HG03064 (cell line): ENCODE results near the gene LCAT.
"Not testable (repeated sequence)": the region's sequence is repeated elsewhere in the genome, so short reads cannot be mapped to it uniquely, and the experiment has no call there.

Experiments
- ATAC-seq: cut with Tn5 transposase; IDR thresholded peaks from one replicate; pipeline ENCODE4 v1.9.1; 2021; ENCODE audit warnings: low read depth; ENCODE audit not compliant: unreplicated experiment

Gene LCAT

GRCh38 chr16:67943619-67944504 lies at the start of gene LCAT:
Gene LCAT, minus strand, starts transcription at chr16:67944120. Its CDS starts 19 bp downstream, at chr16:67944101.
- no peak for ATAC-seq

- ATAC-seq, result no peak
Observed at GRCh38 chr16:67993207-67994039, 49.5 kb upstream of the LCAT start.

DNA sequence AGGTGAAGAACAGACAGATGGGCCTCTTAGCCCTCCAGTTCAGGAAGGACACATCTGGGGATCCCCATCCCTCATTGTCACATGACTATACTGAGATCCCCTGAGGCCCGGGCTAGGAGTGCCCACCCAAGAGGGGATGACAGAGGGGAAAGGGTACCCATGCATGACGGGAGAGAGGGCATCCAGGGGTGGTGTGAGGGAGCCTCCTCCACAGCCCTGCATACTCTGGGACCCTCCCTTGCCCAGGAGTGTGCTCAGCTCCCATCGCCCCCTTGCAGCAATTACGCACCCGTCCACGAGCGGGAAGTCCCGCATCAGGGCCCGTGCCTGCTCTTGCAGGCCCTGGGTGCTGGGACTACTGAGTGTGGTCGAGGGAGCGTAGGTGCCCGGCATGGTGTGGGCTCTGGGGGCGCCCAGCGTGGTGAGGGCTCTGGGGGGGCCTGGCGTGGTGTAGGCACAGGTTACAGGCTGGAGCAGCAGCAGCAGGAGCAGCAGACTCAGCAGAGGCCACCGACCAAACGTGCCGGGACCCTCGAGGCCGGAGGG lies 48.8 kb upstream of the LCAT start:
- no peak for ATAC-seq

DNA sequence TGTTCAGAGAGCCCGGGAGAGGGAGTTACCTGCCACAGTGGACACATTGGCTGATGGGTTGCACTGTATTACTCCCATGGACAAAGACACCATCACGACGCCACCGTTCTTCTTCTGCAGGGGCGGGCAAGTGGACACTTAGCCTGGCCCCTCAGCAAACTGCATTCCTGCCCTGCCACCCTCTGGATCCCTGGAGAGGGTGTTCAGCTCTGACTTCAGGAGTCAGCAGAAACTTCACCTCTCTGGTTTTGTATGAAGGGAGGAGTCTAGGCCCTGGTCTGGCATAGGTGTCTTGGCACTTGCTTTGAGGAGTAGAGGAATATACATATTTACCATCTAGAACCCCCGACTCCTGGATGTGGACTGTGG lies 46.1 kb upstream of the LCAT start:
- ATAC-seq, result no peak

DNA sequence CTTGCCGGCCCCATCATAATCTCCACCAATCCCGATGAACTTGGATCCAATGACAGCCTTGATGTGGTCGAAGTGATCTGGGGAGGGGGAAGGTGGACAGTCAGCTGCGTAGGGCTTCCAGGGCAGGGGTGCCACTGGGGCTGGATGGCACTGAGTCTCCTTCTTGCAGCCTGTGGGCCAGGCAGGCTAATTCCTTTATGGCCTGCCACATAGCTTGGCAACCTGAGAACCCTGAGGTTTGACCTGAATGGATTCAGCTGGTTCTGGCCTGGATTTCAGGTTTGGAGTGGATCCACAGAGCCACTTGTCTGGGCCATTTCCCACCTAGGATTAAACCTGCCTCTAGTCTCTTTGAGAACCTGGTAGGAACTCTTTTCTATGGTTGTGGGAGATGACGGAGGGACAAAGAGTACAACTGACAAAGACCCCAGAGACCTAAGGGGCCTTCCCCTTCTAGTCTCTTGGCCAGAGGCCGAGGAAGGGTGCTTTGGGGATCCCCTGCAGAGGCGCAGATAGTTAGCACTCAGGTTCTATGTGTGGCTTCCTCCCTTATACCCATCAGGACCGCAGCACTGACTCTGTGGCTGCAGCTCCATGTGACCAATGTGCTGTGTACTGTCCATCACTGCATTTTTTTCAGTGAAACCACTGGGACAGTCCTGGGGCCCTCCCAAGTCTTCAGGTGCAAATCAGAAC lies 45.5 kb upstream of the LCAT start:
- ATAC-seq, result no peak

GRCh38 chr16:67988675-67989074 lies 44.8 kb upstream of the LCAT start:
- no peak for ATAC-seq

DNA sequence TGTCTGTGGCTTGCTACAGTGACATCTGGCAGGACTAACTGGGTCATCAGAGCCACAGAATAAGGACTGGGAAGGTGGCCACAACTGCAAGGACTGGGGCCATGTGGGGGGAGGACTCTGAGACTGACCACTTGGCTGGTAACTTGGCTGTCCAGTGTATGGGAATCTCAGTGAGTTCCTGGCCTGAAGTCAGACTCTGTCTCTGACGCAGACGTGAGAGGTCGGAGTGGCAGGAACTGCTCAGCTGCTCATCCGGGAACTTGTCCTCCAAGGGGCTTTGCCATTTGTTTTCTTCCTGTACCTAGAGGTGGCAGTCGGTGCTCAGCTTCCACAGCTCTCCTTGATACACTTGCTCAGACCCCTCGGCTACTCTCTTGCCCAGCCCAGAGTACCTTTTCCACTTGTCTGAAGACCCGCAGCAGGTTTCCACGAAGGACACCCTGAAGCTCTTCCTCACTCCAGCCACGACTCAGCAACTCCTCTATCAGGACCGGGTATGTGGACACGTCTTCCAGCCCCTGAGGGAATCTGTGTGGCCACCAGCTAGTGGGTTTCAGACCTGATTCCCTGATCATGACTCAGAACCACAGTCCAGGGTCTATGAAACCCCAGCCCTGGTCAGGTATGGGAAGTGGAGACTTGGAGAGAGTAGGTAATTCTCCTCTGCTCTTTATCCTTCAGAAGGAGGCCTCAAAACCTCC lies 43.7 kb upstream of the LCAT start:
- no peak for ATAC-seq

DNA sequence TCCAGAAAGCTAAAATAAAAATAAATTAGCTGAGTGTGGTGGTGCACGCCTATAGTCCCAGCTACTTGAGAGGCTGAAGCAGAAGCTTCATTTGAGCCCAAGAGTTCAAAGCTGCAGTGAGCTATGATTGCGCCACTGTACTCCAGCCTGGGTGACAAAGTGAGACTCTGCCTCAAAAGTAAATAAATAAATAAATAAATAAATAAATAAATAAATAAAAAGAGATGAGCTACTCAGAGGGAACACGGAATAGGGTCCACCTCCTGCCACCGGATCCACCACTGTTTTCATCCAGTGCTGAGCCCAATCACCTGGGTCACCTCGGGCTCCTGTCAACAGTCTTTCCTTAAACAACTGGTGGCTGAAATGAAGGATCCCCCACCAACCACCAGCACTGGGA lies 43.0 kb upstream of the LCAT start:
- ATAC-seq, result no peak

GRCh38 chr16:67982011-67982696 lies 38.2 kb upstream of the LCAT start:
- no peak for ATAC-seq

DNA sequence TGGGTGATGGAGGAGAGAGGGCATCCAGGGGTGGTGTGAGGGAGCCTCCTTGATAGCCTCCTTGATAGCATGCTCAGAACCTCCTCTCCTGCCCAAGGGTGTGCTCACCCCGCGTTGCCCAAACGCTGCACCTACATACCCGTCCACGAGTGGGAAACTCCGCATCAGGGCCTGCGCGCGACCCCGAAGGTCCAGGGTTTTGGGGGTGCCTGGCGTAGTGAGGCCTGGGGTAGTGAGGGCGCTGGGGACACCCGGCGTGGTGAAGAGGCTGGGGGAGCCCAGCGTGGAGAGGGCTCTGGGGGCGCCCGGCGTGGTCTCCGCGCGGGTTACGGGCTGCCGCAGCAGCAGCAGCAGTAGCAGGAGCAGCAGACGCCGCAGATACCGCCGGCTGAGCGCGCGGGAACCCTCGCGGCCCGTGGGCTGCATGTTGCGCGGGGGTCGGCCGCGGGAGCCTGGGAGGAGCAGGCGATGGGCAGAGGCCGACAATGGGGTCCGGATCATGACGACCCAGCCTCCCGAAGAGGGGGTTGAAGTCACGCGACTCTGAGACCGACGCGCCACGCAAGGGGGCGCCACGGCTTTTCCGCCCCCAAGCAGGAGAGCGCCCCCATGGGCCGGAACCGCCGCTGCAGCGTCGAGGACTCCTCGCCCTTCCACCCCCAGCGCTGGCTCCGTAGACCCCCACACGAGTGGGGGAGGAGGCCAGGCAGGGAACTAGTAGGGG lies 36.2 kb upstream of the LCAT start, which contains the start of gene DPEP3:
Gene DPEP3 (minus strand): TSS at position 545 of the 724 bp plus-strand sequence. CDS start 119 bp downstream, at position 426.
- no peak for ATAC-seq

DNA sequence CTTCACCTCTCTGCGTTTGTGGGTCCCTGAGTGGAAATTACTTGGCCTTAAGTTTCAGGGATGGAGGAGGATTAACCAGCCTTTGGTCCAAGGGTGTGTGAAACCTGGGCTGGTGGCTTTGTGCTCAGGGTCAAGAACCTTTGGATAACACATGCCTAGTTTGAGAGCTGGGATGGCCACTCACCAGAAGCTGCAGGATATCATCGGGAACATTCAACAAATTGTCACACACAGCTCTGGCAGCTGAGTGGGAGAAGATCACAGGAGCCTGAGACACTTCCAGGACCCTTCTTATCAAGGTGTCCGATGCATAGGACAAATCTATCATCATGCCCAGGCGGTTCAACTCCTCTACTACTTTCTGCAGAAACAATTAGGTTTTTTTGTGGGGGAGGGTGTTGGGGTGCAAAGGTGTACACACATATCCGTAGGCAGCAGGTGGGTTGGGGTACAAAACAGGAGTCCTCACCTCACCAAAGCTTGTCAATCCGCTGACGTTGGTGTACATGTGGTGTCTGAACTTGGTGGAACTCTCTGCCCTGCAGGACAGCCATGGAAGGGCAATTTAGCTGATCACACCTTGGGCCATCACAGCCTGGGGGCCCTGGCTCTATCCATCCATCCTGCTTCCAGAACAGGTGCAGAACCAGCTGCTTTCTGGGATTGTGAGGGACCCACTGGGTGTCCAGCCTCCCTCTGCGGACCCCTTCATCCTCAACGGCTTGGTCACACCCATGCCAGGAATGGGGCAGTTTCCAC lies 33.7 kb upstream of the LCAT start:
- no peak for ATAC-seq

GRCh38 chr16:67977005-67977404 lies 33.1 kb upstream of the LCAT start:
- no peak for ATAC-seq

GRCh38 chr16:67976205-67976604 lies 32.3 kb upstream of the LCAT start:
- no peak for ATAC-seq

DNA sequence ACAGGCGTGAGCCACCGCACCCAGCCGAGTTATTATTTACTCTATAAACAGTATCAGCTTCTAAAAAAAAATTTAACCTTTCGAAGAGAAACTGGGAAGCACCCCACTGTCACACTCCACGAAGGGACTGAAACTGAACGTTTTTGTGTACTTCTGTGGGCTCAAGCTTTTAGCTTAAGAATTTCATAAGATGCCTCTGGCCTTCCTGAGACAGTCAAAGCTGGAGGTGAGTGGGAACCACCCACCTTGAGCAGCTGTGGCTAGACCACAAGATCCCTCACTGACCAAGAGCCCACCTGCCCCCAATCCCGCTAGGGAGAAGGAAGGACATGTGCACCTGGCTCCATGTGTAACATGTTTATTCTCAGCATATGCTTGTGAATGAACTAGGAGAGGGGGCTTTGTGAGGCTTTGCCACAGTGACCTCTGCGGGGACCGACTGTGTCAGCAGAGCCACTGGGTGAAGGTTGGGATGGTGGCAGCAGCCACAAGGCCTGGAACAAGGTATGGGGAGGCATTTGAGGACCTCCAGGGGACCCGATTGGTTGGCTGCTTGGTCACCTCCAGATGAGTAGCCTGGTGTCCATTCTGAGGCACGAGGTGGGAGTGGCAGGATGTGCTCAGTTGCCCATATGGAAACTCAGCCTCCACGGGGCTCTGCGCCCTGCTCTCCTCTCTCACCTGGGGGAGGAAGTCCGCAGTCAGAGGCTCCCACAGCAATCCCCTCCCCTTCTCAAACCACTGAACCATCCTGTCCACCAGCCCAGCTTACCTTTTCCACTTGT lies 31.6 kb upstream of the LCAT start:
- no peak for ATAC-seq

DNA sequence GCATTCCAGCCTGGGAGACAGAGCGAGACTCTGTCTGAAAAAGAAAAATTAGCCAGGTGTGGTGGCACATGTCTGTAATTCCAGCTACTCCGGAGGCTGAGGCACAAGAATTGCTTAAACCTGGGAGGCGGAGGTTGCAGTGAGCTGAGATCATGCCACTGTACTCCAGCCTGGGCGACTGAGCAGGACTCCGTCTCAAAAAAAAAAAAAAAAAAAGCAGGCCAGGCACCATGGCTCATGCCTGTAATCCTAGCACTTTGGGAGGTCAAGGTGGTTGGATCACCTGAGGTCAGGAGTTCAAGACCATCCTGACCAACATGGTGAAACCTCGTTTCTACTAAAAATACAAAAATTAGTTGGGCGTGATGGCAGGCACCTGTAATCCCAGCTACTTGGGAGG lies 28.4 kb upstream of the LCAT start:
- not testable (repeated sequence) for ATAC-seq

DNA sequence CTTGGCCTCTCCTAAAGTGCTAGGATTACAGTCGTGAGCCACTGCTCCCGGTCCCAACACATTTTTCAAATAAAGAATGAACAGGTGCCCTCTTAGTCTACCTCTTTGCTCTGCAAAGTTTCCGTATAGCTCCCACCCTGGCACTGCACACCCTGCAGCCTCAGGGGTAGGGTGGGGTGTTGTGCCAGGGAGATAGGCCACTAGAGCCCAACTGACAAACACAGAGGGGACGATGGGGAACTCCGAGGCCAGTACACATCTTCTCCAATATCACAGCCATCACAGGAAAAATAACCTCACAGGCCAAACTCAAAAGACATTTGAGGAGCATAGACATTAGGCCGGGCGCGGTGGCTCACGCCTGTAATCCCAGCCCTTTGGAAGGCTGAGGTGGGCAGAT lies 27.2 kb upstream of the LCAT start:
- ATAC-seq, result no peak

- ATAC-seq, result no peak
Observed at GRCh38 chr16:67969254-67970039, 25.5 kb upstream of the LCAT start.
